HepG2 (cell line): ENCODE data around the gene GOSR1. TPM values are rescaled to one million over a fixed set of nuclear protein-coding genes. Genes with fewer than 3 reads are reported as not detected.

Source experiments
- ATM ChIP-seq: fragments of 450-650 bp; IDR thresholded peaks from 2 replicates; pipeline ENCODE4 v1.7.1; 2017; ENCODE audit warnings: mild to moderate bottlenecking, borderline replicate concordance
- CBX1 ChIP-seq: IDR thresholded peaks from one replicate; pipeline ENCODE4 v1.6.1; 2016; ENCODE audit warnings: antibody characterized with exemption, low read depth
- ETV5 ChIP-seq: IDR thresholded peaks from 2 replicates; pipeline ENCODE4 v1.6.1; 2018; ENCODE audit warnings: missing biosample characterization, missing genetic modification reagents, inconsistent platforms, borderline replicate concordance
- JUND ChIP-seq: sonication (generic); formaldehyde crosslinking; IDR thresholded peaks from 2 replicates; pipeline ENCODE4 v1.8.0; 2022; ENCODE audit warnings: mild to moderate bottlenecking, missing genetic modification reagents
- KDM3A ChIP-seq: IDR thresholded peaks from 2 replicates; pipeline ENCODE4 v1.6.1; 2018; ENCODE audit warnings: low read depth, missing compliant biosample characterization
- KLF13 ChIP-seq: sonication (generic); formaldehyde crosslinking; IDR thresholded peaks from 2 replicates; pipeline ENCODE4 v1.4.0; 2020; ENCODE audit warnings: mild to moderate bottlenecking, missing genetic modification reagents
- TOE1 ChIP-seq: sonication (generic); formaldehyde crosslinking; IDR thresholded peaks from 2 replicates; pipeline ENCODE4 v1.4.0; 2020; ENCODE audit warnings: mild to moderate bottlenecking, missing genetic modification reagents
- TOPORS ChIP-seq: sonication (generic); formaldehyde crosslinking; IDR thresholded peaks from 2 replicates; pipeline ENCODE4 v1.8.0; 2023; ENCODE audit warnings: mild to moderate bottlenecking, missing genetic modification reagents
- ZNF562 ChIP-seq: sonication (generic); formaldehyde crosslinking; IDR thresholded peaks from 2 replicates; pipeline ENCODE4 v1.8.0; 2022; ENCODE audit warnings: missing genetic modification reagents, borderline replicate concordance
- ZNF724P ChIP-seq: sonication (generic); formaldehyde crosslinking; IDR thresholded peaks from 2 replicates; pipeline ENCODE4 v1.8.0; 2022; ENCODE audit warnings: missing genetic modification reagents, borderline replicate concordance
- ZNF792 ChIP-seq: IDR thresholded peaks from 2 replicates; pipeline ENCODE4 v1.6.1; 2016
- polyA plus RNA-seq, 8 experiments: library from polyadenylated mRNA; depleted of rRNA in 3 of 8; stranded (reverse) in 7 of 8; unstranded in 1 of 8; fragments of >200 nt; fragmentation: Illumina TruSeq in 4 of 8; extraction: Trizol in 4 of 8; gene quantifications; 2 replicates each; pipeline versions ENCODE4 v1.2.1 to v1.2.3, GENCODE V29; 2011 to 2016; ENCODE audit warnings: low read depth in 4 of 8, missing spikeins in 1 of 8, mixed read lengths in 1 of 8; ENCODE audit not compliant: insufficient read depth in 1 of 8
- total RNA-seq, 5 experiments: library from RNA; depleted of rRNA; stranded (reverse); fragments of >200 nt; fragmentation: Illumina TruSeq; extraction: Trizol; gene quantifications; 2 replicates each; pipeline ENCODE4 v1.2.3, GENCODE V29; 2016; ENCODE audit warnings: low read depth in 1 of 5
- TF ChIP-seq, protein P1 (sequence below): sonication (generic); formaldehyde crosslinking; IDR thresholded peaks from 2 replicates; pipeline ENCODE4 v1.4.0; 2020; ENCODE audit warnings: missing genetic modification reagents, borderline replicate concordance
- TF ChIP-seq, protein P2 (sequence below): sonication (generic); formaldehyde crosslinking; IDR thresholded peaks from 2 replicates; pipeline ENCODE4 v1.4.0; 2020; ENCODE audit warnings: missing genetic modification reagents
- TF ChIP-seq, protein P3 (sequence below): sonication (generic); formaldehyde crosslinking; IDR thresholded peaks from 2 replicates; pipeline ENCODE4 v1.4.0; 2020; ENCODE audit warnings: missing genetic modification reagents
- TF ChIP-seq, protein P4 (sequence below): sonication (generic); formaldehyde crosslinking; IDR thresholded peaks from 2 replicates; pipeline ENCODE4 v1.4.0; 2020; ENCODE audit warnings: missing genetic modification reagents, mild to moderate bottlenecking, borderline replicate concordance

The GOSR1 gene
- total and polyA plus RNA-seq, 2 of the 13 experiments (the other 11 are each of a cell fraction or from before 2014, with no cell fraction given): 15.8 to 37.0 TPM

DNA sequence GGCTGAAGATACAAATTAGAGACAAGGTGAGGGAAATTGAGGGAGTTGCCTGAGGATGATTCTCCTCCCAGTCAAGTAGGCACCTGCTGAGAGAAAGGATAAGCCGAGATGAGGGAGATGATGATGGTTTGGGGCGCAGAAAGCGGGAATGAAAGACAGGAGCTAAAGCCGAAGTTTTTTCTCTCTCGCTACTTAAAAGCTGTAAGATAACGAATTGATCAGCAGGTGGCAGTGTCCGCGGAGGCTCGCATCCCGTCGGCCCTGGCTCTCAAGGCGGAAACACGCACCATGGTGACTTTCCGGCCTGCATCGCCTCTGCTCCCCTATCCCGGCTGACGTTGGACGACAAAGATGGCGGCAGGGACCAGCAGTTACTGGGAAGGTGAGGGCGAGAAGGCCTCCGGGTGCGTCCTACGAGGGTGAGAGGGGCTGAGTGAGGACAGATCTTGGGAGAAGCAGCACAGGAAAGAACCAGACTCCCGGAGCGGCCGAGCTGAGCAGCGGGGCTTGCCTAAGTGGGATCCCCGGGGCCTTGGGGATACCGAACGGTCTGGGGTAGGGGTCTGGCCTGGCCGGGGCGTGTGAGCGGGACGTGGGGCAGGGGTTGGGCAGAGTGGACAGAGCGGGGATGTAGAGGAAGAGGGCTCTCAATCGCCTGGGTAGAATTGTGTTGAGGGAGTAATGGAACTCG is at the start of gene GOSR1 (continued):
- TF ChIP-seq, protein P1, sequence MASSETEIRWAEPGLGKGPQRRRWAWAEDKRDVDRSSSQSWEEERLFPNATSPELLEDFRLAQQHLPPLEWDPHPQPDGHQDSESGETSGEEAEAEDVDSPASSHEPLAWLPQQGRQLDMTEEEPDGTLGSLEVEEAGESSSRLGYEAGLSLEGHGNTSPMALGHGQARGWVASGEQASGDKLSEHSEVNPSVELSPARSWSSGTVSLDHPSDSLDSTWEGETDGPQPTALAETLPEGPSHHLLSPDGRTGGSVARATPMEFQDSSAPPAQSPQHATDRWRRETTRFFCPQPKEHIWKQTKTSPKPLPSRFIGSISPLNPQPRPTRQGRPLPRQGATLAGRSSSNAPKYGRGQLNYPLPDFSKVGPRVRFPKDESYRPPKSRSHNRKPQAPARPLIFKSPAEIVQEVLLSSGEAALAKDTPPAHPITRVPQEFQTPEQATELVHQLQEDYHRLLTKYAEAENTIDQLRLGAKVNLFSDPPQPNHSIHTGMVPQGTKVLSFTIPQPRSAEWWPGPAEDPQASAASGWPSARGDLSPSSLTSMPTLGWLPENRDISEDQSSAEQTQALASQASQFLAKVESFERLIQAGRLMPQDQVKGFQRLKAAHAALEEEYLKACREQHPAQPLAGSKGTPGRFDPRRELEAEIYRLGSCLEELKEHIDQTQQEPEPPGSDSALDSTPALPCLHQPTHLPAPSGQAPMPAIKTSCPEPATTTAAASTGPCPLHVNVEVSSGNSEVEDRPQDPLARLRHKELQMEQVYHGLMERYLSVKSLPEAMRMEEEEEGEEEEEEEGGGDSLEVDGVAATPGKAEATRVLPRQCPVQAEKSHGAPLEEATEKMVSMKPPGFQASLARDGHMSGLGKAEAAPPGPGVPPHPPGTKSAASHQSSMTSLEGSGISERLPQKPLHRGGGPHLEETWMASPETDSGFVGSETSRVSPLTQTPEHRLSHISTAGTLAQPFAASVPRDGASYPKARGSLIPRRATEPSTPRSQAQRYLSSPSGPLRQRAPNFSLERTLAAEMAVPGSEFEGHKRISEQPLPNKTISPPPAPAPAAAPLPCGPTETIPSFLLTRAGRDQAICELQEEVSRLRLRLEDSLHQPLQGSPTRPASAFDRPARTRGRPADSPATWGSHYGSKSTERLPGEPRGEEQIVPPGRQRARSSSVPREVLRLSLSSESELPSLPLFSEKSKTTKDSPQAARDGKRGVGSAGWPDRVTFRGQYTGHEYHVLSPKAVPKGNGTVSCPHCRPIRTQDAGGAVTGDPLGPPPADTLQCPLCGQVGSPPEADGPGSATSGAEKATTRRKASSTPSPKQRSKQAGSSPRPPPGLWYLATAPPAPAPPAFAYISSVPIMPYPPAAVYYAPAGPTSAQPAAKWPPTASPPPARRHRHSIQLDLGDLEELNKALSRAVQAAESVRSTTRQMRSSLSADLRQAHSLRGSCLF: peak; percentile 45; the same call in 1 of the 2 replicates
- TF ChIP-seq ZNF562 (CRISPR knock-in tag) (no peak), TOPORS (CRISPR knock-in tag) (peak; percentile 73; the same call in 1 of the 2 replicates), ZNF792 (CRISPR knock-in tag) (peak; percentile 94), KDM3A (CRISPR knock-in tag) (peak; percentile 89), ATM (no peak), CBX1 (peak; percentile 78), KLF13 (CRISPR knock-in tag) (no peak), TOE1 (peak; percentile 45; the same call in 1 of the 2 replicates), ZNF724P (CRISPR knock-in tag) (peak; percentile 93), JUND (CRISPR knock-in tag) (peak; percentile 69), ETV5 (peak; percentile 82)
- TF ChIP-seq, protein P2, sequence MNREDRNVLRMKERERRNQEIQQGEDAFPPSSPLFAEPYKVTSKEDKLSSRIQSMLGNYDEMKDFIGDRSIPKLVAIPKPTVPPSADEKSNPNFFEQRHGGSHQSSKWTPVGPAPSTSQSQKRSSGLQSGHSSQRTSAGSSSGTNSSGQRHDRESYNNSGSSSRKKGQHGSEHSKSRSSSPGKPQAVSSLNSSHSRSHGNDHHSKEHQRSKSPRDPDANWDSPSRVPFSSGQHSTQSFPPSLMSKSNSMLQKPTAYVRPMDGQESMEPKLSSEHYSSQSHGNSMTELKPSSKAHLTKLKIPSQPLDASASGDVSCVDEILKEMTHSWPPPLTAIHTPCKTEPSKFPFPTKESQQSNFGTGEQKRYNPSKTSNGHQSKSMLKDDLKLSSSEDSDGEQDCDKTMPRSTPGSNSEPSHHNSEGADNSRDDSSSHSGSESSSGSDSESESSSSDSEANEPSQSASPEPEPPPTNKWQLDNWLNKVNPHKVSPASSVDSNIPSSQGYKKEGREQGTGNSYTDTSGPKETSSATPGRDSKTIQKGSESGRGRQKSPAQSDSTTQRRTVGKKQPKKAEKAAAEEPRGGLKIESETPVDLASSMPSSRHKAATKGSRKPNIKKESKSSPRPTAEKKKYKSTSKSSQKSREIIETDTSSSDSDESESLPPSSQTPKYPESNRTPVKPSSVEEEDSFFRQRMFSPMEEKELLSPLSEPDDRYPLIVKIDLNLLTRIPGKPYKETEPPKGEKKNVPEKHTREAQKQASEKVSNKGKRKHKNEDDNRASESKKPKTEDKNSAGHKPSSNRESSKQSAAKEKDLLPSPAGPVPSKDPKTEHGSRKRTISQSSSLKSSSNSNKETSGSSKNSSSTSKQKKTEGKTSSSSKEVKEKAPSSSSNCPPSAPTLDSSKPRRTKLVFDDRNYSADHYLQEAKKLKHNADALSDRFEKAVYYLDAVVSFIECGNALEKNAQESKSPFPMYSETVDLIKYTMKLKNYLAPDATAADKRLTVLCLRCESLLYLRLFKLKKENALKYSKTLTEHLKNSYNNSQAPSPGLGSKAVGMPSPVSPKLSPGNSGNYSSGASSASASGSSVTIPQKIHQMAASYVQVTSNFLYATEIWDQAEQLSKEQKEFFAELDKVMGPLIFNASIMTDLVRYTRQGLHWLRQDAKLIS (CRISPR knock-in tag): peak; percentile 53; the same call in 1 of the 2 replicates
- TF ChIP-seq, protein P3, sequence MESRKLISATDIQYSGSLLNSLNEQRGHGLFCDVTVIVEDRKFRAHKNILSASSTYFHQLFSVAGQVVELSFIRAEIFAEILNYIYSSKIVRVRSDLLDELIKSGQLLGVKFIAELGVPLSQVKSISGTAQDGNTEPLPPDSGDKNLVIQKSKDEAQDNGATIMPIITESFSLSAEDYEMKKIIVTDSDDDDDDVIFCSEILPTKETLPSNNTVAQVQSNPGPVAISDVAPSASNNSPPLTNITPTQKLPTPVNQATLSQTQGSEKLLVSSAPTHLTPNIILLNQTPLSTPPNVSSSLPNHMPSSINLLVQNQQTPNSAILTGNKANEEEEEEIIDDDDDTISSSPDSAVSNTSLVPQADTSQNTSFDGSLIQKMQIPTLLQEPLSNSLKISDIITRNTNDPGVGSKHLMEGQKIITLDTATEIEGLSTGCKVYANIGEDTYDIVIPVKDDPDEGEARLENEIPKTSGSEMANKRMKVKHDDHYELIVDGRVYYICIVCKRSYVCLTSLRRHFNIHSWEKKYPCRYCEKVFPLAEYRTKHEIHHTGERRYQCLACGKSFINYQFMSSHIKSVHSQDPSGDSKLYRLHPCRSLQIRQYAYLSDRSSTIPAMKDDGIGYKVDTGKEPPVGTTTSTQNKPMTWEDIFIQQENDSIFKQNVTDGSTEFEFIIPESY (CRISPR knock-in tag): peak; percentile 49; the same call in 1 of the 2 replicates
- TF ChIP-seq, protein P4, sequence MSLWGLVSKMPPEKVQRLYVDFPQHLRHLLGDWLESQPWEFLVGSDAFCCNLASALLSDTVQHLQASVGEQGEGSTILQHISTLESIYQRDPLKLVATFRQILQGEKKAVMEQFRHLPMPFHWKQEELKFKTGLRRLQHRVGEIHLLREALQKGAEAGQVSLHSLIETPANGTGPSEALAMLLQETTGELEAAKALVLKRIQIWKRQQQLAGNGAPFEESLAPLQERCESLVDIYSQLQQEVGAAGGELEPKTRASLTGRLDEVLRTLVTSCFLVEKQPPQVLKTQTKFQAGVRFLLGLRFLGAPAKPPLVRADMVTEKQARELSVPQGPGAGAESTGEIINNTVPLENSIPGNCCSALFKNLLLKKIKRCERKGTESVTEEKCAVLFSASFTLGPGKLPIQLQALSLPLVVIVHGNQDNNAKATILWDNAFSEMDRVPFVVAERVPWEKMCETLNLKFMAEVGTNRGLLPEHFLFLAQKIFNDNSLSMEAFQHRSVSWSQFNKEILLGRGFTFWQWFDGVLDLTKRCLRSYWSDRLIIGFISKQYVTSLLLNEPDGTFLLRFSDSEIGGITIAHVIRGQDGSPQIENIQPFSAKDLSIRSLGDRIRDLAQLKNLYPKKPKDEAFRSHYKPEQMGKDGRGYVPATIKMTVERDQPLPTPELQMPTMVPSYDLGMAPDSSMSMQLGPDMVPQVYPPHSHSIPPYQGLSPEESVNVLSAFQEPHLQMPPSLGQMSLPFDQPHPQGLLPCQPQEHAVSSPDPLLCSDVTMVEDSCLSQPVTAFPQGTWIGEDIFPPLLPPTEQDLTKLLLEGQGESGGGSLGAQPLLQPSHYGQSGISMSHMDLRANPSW (CRISPR knock-in tag): no peak
